Measurements from ENCODE around the gene NFAT5.

NFAT5 gene

GRCh38 chr16:69647020-69647419, 81.3 kb downstream of the NFAT5 start:
- DNase-seq, result no peak

- DNase-seq, result no peak
These were observed 85.5 kb downstream of the NFAT5 start for GRCh38 chr16:69651217-69651616.

- no peak for DNase-seq
These were observed 88.6 kb downstream of the NFAT5 start for GRCh38 chr16:69654280-69654931.

GRCh38 chr16:69660166-69660565, 94.4 kb downstream of the NFAT5 start:
- no peak for DNase-seq

GRCh38 chr16:69662901-69663300, 97.1 kb downstream of the NFAT5 start:
- no peak for DNase-seq

- no peak for DNase-seq
These were observed 98.1 kb downstream of the NFAT5 start for GRCh38 chr16:69663846-69664245.

- DNase-seq, result no peak
These were observed 103.8 kb downstream of the NFAT5 start for GRCh38 chr16:69669577-69669976.

GRCh38 chr16:69672315-69672997, 106.7 kb downstream of the NFAT5 start:
- no peak for DNase-seq

GRCh38 chr16:69672998-69673713, 107.4 kb downstream of the NFAT5 start:
- DNase-seq, result no peak

GRCh38 chr16:69680358-69680757, 114.6 kb downstream of the NFAT5 start:
- no peak for DNase-seq

- DNase-seq, result no peak
These were observed 122.8 kb downstream of the NFAT5 start for GRCh38 chr16:69688589-69688988.

GRCh38 chr16:69691980-69692911, 126.5 kb downstream of the NFAT5 start:
- DNase-seq, result no peak

GRCh38 chr16:69693916-69694315, 128.2 kb downstream of the NFAT5 start:
- DNase-seq, result no peak

- no peak for DNase-seq
These were observed 132.6 kb downstream of the NFAT5 start for GRCh38 chr16:69698404-69698803.

GRCh38 chr16:69699915-69700314, 134.1 kb downstream of the NFAT5 start:
- DNase-seq, result no peak

- no peak for DNase-seq
These were observed 135.7 kb downstream of the NFAT5 start for GRCh38 chr16:69701452-69701851.

- DNase-seq, result no peak
These were observed 136.1 kb downstream of the NFAT5 start for GRCh38 chr16:69701866-69702265.

- DNase-seq, result no peak
These were observed 137.9 kb downstream of the NFAT5 start for GRCh38 chr16:69703638-69704037.

- DNase-seq, result no peak
These were observed 140.6 kb downstream of the NFAT5 start for GRCh38 chr16:69706256-69706974.

GRCh38 chr16:69706975-69707340, 141.2 kb downstream of the NFAT5 start:
- no peak for DNase-seq

GRCh38 chr16:69707920-69708683, 142.3 kb downstream of the NFAT5 start:
- no peak for DNase-seq
